RWPE2 (cell line): ENCODE measurements around the gene KMT2A.

Experiments
- ATAC-seq: fragments of 200-7000 bp; cut with Tn5 transposase; 3 replicates; pipeline ENCODE4 v1.9.1; 2021; ENCODE audit warnings: low read depth
- DNase-seq: peaks from one replicate; pipeline ENCODE4 v3.0.0-alpha.2; 2020; ENCODE audit warnings: low spot score
- H3K27ac ChIP-seq: fragments of 450-650 bp; 2 replicates; pipeline ENCODE4 v1.5.1; 2017; ENCODE audit warnings: mild to moderate bottlenecking; ENCODE audit not compliant: poor library complexity, severe bottlenecking
- H3K27me3 ChIP-seq: fragments of 250-450 bp; sonication (Bioruptor Pico); 2 replicates; pipeline ENCODE4 v1.5.1; 2021; ENCODE audit warnings: mild to moderate bottlenecking, moderate library complexity; ENCODE audit not compliant: insufficient read depth, poor library complexity, severe bottlenecking
- H3K36me3 ChIP-seq: fragments of 250-450 bp; sonication (Bioruptor Pico); 2 replicates; pipeline ENCODE4 v1.5.1; 2020; ENCODE audit warnings: low read depth, mild to moderate bottlenecking, moderate library complexity
- H3K4me1 ChIP-seq: fragments of 250-450 bp; sonication (Bioruptor Pico); 2 replicates; pipeline ENCODE4 v1.5.1; 2021; ENCODE audit warnings: mild to moderate bottlenecking, moderate library complexity; ENCODE audit not compliant: insufficient read depth, poor library complexity, severe bottlenecking
- H3K4me3 ChIP-seq: fragments of 250-450 bp; sonication (Bioruptor Pico); 2 replicates; pipeline ENCODE4 v1.5.1; 2021; ENCODE audit warnings: mild to moderate bottlenecking, moderate library complexity; ENCODE audit not compliant: severe bottlenecking
- H3K9me3 ChIP-seq: fragments of 250-450 bp; sonication (Bioruptor Pico); 2 replicates; pipeline ENCODE4 v1.5.1; 2021; ENCODE audit warnings: mild to moderate bottlenecking, moderate library complexity; ENCODE audit not compliant: severe bottlenecking
- CTCF ChIP-seq: fragments of 450-650 bp; IDR thresholded peaks from one replicate; pipeline ENCODE4 v1.5.1; 2017; ENCODE audit warnings: mild to moderate bottlenecking, moderate library complexity; ENCODE audit not compliant: poor library complexity, severe bottlenecking

The KMT2A gene

DNA sequence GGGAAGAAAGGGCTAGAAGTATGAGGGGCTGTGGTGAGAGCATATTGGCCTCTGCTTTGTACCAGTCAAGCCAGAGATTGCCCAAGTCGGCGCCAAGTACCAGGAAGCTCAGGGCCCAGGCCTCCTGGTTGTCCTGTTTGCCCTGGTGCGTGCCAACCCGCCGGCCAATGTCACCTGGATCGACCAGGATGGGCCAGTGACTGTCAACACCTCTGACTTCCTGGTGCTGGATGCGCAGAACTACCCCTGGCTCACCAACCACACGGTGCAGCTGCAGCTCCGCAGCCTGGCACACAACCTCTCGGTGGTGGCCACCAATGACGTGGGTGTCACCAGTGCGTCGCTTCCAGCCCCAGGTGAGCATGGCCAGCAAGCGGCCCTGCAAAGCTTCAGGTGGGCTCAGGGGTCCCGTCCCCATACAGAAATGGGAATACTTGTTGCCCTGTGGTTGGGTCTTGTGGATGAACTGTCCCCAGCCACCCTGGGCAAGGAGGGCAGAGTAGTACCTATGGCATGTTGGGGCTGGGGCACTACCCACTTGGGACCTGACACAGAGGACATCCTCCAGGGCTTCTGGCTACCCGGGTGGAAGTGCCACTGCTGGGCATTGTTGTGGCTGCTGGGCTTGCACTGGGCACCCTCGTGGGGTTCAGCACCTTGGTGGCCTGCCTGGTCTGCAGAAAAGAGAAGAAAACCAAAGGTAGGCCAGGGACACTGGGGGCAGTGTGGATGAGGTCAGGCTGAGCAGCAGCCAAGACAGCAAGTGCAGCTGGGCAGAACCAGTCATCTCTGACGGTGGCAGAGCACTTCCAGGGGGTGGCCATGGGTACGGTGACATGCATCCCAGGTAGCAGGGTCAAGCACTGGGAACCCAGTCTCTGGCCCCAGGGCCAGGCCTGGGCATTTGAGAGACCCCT is 96.8 kb downstream of the KMT2A start:
- DNase-seq (no peak), ATAC-seq (no peak)
- Histone ChIP-seq H3K4me3 (no peak overlapping the region), H3K36me3 (no peaks in the 10 kb centered on the region; the same call in 1 of the 2 replicates), H3K27me3 (no peaks in the 10 kb centered on the region), H3K4me1 (peaks cover 6% of the 10 kb centered on the region), H3K9me3 (no peaks in the 10 kb centered on the region), H3K27ac (no peak overlapping the region)
- TF ChIP-seq CTCF: no peak

DNA sequence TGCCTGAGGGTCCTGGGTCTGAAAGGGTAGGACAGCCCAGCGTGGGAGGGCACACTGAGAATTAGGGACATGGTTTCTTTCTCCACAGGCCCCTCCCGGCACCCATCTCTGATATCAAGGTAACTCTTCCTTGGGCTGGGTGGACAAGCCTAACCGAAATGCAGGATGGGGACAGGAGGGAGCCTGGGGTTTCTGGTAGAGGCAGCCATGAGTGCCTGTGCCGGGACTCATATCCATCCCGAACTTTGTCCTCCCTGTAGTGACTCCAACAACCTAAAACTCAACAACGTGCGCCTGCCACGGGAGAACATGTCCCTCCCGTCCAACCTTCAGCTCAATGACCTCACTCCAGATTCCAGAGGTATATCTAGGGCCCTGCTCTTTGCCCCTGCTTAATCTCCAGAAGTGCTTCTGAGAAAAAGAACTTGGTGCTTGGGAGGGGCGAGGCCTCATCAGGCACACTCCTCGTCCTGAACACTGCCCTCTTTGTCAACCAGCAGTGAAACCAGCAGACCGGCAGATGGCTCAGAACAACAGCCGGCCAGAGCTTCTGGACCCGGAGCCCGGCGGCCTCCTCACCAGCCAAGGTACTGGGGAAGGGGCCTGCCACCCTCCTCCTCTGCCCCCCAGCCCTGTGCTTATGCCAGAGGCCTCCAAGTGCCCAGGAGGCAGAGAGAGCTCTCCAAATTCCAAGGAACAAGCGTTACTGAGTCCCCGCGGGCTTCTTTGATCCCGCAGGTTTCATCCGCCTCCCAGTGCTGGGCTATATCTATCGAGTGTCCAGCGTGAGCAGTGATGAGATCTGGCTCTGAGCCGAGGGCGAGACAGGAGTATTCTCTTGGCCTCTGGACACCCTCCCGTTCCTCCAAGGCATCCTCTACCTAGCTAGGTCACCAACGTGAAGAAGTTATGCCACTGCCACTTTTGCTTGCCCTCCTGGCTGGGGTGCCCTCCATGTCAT is 97.8 kb downstream of the KMT2A start:
- DNase-seq: no peak
- ATAC-seq: no peak
- Histone ChIP-seq H3K27me3 (no peaks in the 10 kb centered on the region), H3K4me3 (no peak overlapping the region), H3K27ac (no peak overlapping the region), H3K36me3 (no peaks in the 10 kb centered on the region; the same call in 1 of the 2 replicates), H3K4me1 (peaks cover 6% of the 10 kb centered on the region), H3K9me3 (no peaks in the 10 kb centered on the region)
- no peak for TF ChIP-seq CTCF

- no peak for ATAC-seq
- no peaks in the 10 kb centered on the region for H3K9me3 ChIP-seq
- H3K4me1 ChIP-seq: no peaks in the 10 kb centered on the region
- TF ChIP-seq CTCF: no peak
- H3K27me3 ChIP-seq: no peaks in the 10 kb centered on the region
- DNase-seq: no peak
- no peaks in the 10 kb centered on the region; the same call in 1 of the 2 replicates for H3K36me3 ChIP-seq
- no peak overlapping the region for H3K27ac ChIP-seq
- H3K4me3 ChIP-seq: no peak overlapping the region
These were observed 99.0 kb downstream of the KMT2A start for GRCh38 chr11:118535261-118535660.

- Histone ChIP-seq H3K27ac (no peak overlapping the region), H3K27me3 (no peaks in the 10 kb centered on the region), H3K4me3 (no peak overlapping the region), H3K4me1 (no peaks in the 10 kb centered on the region), H3K36me3 (no peaks in the 10 kb centered on the region; the same call in 1 of the 2 replicates), H3K9me3 (no peaks in the 10 kb centered on the region)
- no peak for TF ChIP-seq CTCF
- ATAC-seq (peak; percentile 49; the same call in 2 of the 3 replicates), DNase-seq (no peak)
These were observed 100.4 kb downstream of the KMT2A start for GRCh38 chr11:118536726-118537125.
